ENCODE measurements around the gene ARPP19.
"Not testable (repeated sequence)": the region's sequence is repeated elsewhere in the genome, so short reads cannot be mapped to it uniquely, and the experiment has no call there.

ARPP19 gene

GRCh38 chr15:52584414-52584813, 15.6 kb upstream of the ARPP19 start:
- no peak overlapping the region for H3K14ac ChIP-seq (ENCODE audit: low read length)
- no peak for DNase-seq
- H2AFZ ChIP-seq (ENCODE audit: insufficient read depth, low read length, poor library complexity): no peak overlapping the region
- no peak overlapping the region for H3K4me2 ChIP-seq (ENCODE audit: low read length)
- H3K9ac ChIP-seq (ENCODE audit: low read length): no peak overlapping the region
- no peak overlapping the region for H3K4me3 ChIP-seq (ENCODE audit: low read depth, low read length)
- H3K27me3 ChIP-seq (ENCODE audit: insufficient read depth, low read length): no peaks in the 10 kb centered on the region
- H3K79me2 ChIP-seq (ENCODE audit: control insufficient read depth, insufficient read depth, low read length, poor library complexity): no peaks in the 10 kb centered on the region
- H4K8ac ChIP-seq (ENCODE audit: low read depth, low read length): no peak overlapping the region
- no CpG with 5 or more reads among the region's 7 CpGs for WGBS (ENCODE audit: extremely low coverage, insufficient coverage, insufficient read length)
- H3K36me3 ChIP-seq (ENCODE audit: control insufficient read depth in 1 of 2, insufficient read depth in 2 of 2, low read length in 2 of 2): no peaks in the 10 kb centered on the region
- H2AK5ac ChIP-seq (ENCODE audit: low read length): no peak overlapping the region
- no peak overlapping the region for H4K12ac ChIP-seq (ENCODE audit: low read depth, low read length)
- no peak overlapping the region for H3K4ac ChIP-seq (ENCODE audit: low read depth, low read length)
- no peak overlapping the region for H3K18ac ChIP-seq (ENCODE audit: low read length)
- no peak overlapping the region for H2BK5ac ChIP-seq (ENCODE audit: low read depth, low read length, poor library complexity)
- no peak overlapping the region for H3K23ac ChIP-seq (ENCODE audit: low read length)
- H3K27ac ChIP-seq (ENCODE audit: low read depth, low read length): no peak overlapping the region
- no peak overlapping the region for H2BK120ac ChIP-seq (ENCODE audit: insufficient read depth, low read length, poor library complexity)
- no peaks in the 10 kb centered on the region for H3K9me3 ChIP-seq (ENCODE audit: insufficient read depth, low read depth, low read length)
- no peaks in the 10 kb centered on the region for H3K79me1 ChIP-seq (ENCODE audit: low read length)
- H2BK12ac ChIP-seq (ENCODE audit: low read length): no peak overlapping the region
- no peak overlapping the region for H4K91ac ChIP-seq (ENCODE audit: low read depth, low read length)
- H3K4me1 ChIP-seq (ENCODE audit: control insufficient read depth in 1 of 2, insufficient read depth in 2 of 2, low read length in 2 of 2): no peaks in the 10 kb centered on the region

- H4K12ac ChIP-seq (ENCODE audit: low read depth, low read length): no peak overlapping the region
- no peaks in the 10 kb centered on the region for H3K79me2 ChIP-seq (ENCODE audit: control insufficient read depth, insufficient read depth, low read length, poor library complexity)
- no peaks in the 10 kb centered on the region for H3K9me3 ChIP-seq (ENCODE audit: insufficient read depth, low read depth, low read length)
- no peak overlapping the region for H2BK5ac ChIP-seq (ENCODE audit: low read depth, low read length, poor library complexity)
- no peak overlapping the region for H3K4me2 ChIP-seq (ENCODE audit: low read length)
- no peak overlapping the region for H4K8ac ChIP-seq (ENCODE audit: low read depth, low read length)
- no peak overlapping the region for H2AFZ ChIP-seq (ENCODE audit: insufficient read depth, low read length, poor library complexity)
- no peaks in the 10 kb centered on the region for H3K27me3 ChIP-seq (ENCODE audit: insufficient read depth, low read length)
- H3K4ac ChIP-seq (ENCODE audit: low read depth, low read length): no peak overlapping the region
- peak in 1 of 2 donors; percentile 16 for DNase-seq
- WGBS (ENCODE audit: extremely low coverage, insufficient coverage, insufficient read length): no CpG with 5 or more reads among the region's 8 CpGs
- no peaks in the 10 kb centered on the region for H3K4me1 ChIP-seq (ENCODE audit: control insufficient read depth in 1 of 2, insufficient read depth in 2 of 2, low read length in 2 of 2)
- no peak overlapping the region for H2AK5ac ChIP-seq (ENCODE audit: low read length)
- no peak overlapping the region for H2BK120ac ChIP-seq (ENCODE audit: insufficient read depth, low read length, poor library complexity)
- no peak overlapping the region for H3K4me3 ChIP-seq (ENCODE audit: low read depth, low read length)
- H3K9ac ChIP-seq (ENCODE audit: low read length): no peak overlapping the region
- H3K79me1 ChIP-seq (ENCODE audit: low read length): no peaks in the 10 kb centered on the region
- no peak overlapping the region for H2BK12ac ChIP-seq (ENCODE audit: low read length)
- no peak overlapping the region for H4K91ac ChIP-seq (ENCODE audit: low read depth, low read length)
- H3K18ac ChIP-seq (ENCODE audit: low read length): no peak overlapping the region
- no peak overlapping the region for H3K27ac ChIP-seq (ENCODE audit: low read depth, low read length)
- no peaks in the 10 kb centered on the region for H3K36me3 ChIP-seq (ENCODE audit: control insufficient read depth in 1 of 2, insufficient read depth in 2 of 2, low read length in 2 of 2)
- H3K23ac ChIP-seq (ENCODE audit: low read length): no peak overlapping the region
- no peak overlapping the region for H3K14ac ChIP-seq (ENCODE audit: low read length)
Observed at GRCh38 chr15:52579852-52580251, 11.0 kb upstream of the ARPP19 start.

- Histone ChIP-seq H4K91ac (ENCODE audit: low read depth, low read length) (no peak overlapping the region), H3K14ac (ENCODE audit: low read length) (no peak overlapping the region), H2AK5ac (ENCODE audit: low read length) (no peak overlapping the region), H3K9me3 (ENCODE audit: insufficient read depth, low read depth, low read length) (no peaks in the 10 kb centered on the region), H3K4me1 (ENCODE audit: control insufficient read depth in 1 of 2, insufficient read depth in 2 of 2, low read length in 2 of 2) (no peaks in the 10 kb centered on the region), H3K36me3 (ENCODE audit: control insufficient read depth in 1 of 2, insufficient read depth in 2 of 2, low read length in 2 of 2) (no peaks in the 10 kb centered on the region), H3K4me2 (ENCODE audit: low read length) (no peak overlapping the region), H2BK120ac (ENCODE audit: insufficient read depth, low read length, poor library complexity) (no peak overlapping the region), H4K12ac (ENCODE audit: low read depth, low read length) (no peak overlapping the region), H3K27me3 (ENCODE audit: insufficient read depth, low read length) (no peaks in the 10 kb centered on the region), H4K8ac (ENCODE audit: low read depth, low read length) (no peak overlapping the region), H3K79me1 (ENCODE audit: low read length) (no peaks in the 10 kb centered on the region), H3K18ac (ENCODE audit: low read length) (no peak overlapping the region), H3K9ac (ENCODE audit: low read length) (no peak overlapping the region), H3K4ac (ENCODE audit: low read depth, low read length) (no peak overlapping the region), H3K4me3 (ENCODE audit: low read depth, low read length) (no peak overlapping the region), H3K79me2 (ENCODE audit: control insufficient read depth, insufficient read depth, low read length, poor library complexity) (no peaks in the 10 kb centered on the region), H3K23ac (ENCODE audit: low read length) (no peak overlapping the region), H2BK5ac (ENCODE audit: low read depth, low read length, poor library complexity) (no peak overlapping the region), H2BK12ac (ENCODE audit: low read length) (no peak overlapping the region), H3K27ac (ENCODE audit: low read depth, low read length) (no peak overlapping the region), H2AFZ (ENCODE audit: insufficient read depth, low read length, poor library complexity) (no peak overlapping the region)
- no peak for DNase-seq
- no CpG with 5 or more reads among the region's 2 CpGs for WGBS (ENCODE audit: extremely low coverage, insufficient coverage, insufficient read length)
Observed at GRCh38 chr15:52576692-52577091, 7.9 kb upstream of the ARPP19 start.

- H3K4me1 ChIP-seq (ENCODE audit: control insufficient read depth in 1 of 2, insufficient read depth in 2 of 2, low read length in 2 of 2); H2BK12ac ChIP-seq (ENCODE audit: low read length); H3K4me3 ChIP-seq (ENCODE audit: low read depth, low read length); H4K12ac ChIP-seq (ENCODE audit: low read depth, low read length); H3K18ac ChIP-seq (ENCODE audit: low read length); H3K79me2 ChIP-seq (ENCODE audit: control insufficient read depth, insufficient read depth, low read length, poor library complexity); H2AK5ac ChIP-seq (ENCODE audit: low read length); H3K36me3 ChIP-seq (ENCODE audit: control insufficient read depth in 1 of 2, insufficient read depth in 2 of 2, low read length in 2 of 2); H3K9me3 ChIP-seq (ENCODE audit: insufficient read depth, low read depth, low read length); H4K91ac ChIP-seq (ENCODE audit: low read depth, low read length); H3K14ac ChIP-seq (ENCODE audit: low read length); H3K27me3 ChIP-seq (ENCODE audit: insufficient read depth, low read length); DNase-seq; H2AFZ ChIP-seq (ENCODE audit: insufficient read depth, low read length, poor library complexity); H3K4ac ChIP-seq (ENCODE audit: low read depth, low read length); H3K9ac ChIP-seq (ENCODE audit: low read length); H2BK5ac ChIP-seq (ENCODE audit: low read depth, low read length, poor library complexity); H3K4me2 ChIP-seq (ENCODE audit: low read length); H3K27ac ChIP-seq (ENCODE audit: low read depth, low read length); H3K79me1 ChIP-seq (ENCODE audit: low read length); H3K23ac ChIP-seq (ENCODE audit: low read length); H2BK120ac ChIP-seq (ENCODE audit: insufficient read depth, low read length, poor library complexity); H4K8ac ChIP-seq (ENCODE audit: low read depth, low read length): not testable (repeated sequence)
- WGBS (ENCODE audit: extremely low coverage, insufficient coverage, insufficient read length): no CpG with 5 or more reads among the region's 7 CpGs
Observed at GRCh38 chr15:52575573-52575972, 6.7 kb upstream of the ARPP19 start.
